Measurements from ENCODE around the gene RGS16. TPM values are rescaled to one million over a fixed set of nuclear protein-coding genes. Genes with fewer than 3 reads are reported as not detected.

The RGS16 gene
- total and polyA plus RNA-seq, 9 of the 15 experiments (the other 6 are each of a cell fraction or from before 2014, with no cell fraction given): 0.07 to 0.55 (median 0.36) TPM

DNA sequence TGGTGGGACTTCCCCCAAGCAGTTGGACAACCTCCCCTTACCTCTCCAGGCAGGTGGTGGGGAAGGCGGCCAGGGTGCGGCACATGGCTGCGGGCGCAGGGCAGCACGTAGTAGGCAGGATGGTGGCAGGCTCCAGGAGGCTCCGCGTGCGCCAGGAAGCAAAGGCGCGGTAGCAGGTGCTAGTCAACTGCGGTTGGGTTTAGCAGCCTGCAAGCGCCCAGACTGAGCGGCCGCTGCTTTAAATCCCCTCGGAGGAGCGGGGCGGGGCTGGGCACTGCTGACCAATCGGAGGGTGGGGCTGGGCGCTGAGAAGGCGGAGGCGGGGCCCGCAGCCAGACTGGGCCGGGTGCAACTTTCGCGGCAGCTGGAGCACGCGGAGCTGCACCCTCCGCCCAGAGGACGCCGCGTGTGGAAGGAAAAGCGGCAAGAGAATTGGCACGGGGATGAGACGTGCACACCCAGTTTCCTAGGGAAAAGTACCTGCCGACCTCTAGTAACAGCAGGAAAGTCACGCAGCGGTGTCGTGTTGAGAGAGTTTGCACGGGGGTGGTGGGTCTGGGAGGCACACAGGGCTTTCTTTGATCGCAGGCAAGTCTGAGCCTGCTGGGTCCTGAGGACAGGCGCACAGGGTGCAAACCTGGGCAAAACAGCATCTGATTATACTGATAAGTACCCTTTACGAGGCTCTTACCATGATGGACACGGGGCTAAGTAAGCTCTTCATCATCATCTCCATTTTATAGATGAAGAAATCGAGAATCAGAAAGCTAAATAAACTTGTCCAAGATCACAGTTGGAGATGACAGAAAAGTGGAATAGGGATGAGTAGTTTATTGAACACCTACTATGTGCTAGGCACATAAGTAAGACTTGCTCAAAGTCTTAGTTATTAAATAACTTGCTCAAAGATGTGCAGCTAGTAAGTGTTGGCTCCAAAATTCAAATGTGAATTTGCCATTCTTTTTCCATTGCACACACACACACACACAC, at the start of gene RGS16 (continued):
- TF ChIP-seq MYBL2 (IDR thresholded peaks at IDR 0.05; ENCODE audit: low read depth) (no peak), MYBL2 (CRISPR knock-in tag; IDR thresholded peaks at IDR 0.05; ENCODE audit: borderline replicate concordance) (no peak; the same call in 1 of the 2 replicates), ZNF561 (CRISPR knock-in tag; conservative IDR thresholded peaks at IDR 0.05) (no peak), NONO (IDR thresholded peaks at IDR 0.05; ENCODE audit: low read depth in 2 of 2, low read length in 1 of 2) (no peak), DIDO1 (tag; IDR thresholded peaks at IDR 0.05; ENCODE audit: low read depth) (no peak), ZNF224 (CRISPR knock-in tag; IDR thresholded peaks at IDR 0.05) (0 out of 2 replicates have a peak, but pooled peaks have one; percentile 59), ESRRB (CRISPR knock-in tag; IDR thresholded peaks at IDR 0.05; ENCODE audit: borderline replicate concordance) (no peak), PRMT5 (CRISPR knock-in tag; IDR thresholded peaks at IDR 0.05) (no peak), SMAD3 (CRISPR knock-in tag; conservative IDR thresholded peaks at IDR 0.05) (no peak), RNF2 (IDR thresholded peaks at IDR 0.05) (peak; percentile 47; the same call in 1 of the 2 replicates), PTTG1 (tag; IDR thresholded peaks at IDR 0.05; ENCODE audit: low read depth) (no peak)
- TF ChIP-seq, protein P1, sequence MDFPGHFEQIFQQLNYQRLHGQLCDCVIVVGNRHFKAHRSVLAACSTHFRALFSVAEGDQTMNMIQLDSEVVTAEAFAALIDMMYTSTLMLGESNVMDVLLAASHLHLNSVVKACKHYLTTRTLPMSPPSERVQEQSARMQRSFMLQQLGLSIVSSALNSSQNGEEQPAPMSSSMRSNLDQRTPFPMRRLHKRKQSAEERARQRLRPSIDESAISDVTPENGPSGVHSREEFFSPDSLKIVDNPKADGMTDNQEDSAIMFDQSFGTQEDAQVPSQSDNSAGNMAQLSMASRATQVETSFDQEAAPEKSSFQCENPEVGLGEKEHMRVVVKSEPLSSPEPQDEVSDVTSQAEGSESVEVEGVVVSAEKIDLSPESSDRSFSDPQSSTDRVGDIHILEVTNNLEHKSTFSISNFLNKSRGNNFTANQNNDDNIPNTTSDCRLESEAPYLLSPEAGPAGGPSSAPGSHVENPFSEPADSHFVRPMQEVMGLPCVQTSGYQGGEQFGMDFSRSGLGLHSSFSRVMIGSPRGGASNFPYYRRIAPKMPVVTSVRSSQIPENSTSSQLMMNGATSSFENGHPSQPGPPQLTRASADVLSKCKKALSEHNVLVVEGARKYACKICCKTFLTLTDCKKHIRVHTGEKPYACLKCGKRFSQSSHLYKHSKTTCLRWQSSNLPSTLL (IDR thresholded peaks at IDR 0.05): no peak
- TF ChIP-seq, protein P2, sequence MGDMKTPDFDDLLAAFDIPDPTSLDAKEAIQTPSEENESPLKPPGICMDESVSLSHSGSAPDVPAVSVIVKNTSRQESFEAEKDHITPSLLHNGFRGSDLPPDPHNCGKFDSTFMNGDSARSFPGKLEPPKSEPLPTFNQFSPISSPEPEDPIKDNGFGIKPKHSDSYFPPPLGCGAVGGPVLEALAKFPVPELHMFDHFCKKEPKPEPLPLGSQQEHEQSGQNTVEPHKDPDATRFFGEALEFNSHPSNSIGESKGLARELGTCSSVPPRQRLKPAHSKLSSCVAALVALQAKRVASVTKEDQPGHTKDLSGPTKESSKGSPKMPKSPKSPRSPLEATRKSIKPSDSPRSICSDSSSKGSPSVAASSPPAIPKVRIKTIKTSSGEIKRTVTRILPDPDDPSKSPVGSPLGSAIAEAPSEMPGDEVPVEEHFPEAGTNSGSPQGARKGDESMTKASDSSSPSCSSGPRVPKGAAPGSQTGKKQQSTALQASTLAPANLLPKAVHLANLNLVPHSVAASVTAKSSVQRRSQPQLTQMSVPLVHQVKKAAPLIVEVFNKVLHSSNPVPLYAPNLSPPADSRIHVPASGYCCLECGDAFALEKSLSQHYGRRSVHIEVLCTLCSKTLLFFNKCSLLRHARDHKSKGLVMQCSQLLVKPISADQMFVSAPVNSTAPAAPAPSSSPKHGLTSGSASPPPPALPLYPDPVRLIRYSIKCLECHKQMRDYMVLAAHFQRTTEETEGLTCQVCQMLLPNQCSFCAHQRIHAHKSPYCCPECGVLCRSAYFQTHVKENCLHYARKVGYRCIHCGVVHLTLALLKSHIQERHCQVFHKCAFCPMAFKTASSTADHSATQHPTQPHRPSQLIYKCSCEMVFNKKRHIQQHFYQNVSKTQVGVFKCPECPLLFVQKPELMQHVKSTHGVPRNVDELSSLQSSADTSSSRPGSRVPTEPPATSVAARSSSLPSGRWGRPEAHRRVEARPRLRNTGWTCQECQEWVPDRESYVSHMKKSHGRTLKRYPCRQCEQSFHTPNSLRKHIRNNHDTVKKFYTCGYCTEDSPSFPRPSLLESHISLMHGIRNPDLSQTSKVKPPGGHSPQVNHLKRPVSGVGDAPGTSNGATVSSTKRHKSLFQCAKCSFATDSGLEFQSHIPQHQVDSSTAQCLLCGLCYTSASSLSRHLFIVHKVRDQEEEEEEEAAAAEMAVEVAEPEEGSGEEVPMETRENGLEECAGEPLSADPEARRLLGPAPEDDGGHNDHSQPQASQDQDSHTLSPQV (IDR thresholded peaks at IDR 0.05): no peak
- TF ChIP-seq, protein P3, sequence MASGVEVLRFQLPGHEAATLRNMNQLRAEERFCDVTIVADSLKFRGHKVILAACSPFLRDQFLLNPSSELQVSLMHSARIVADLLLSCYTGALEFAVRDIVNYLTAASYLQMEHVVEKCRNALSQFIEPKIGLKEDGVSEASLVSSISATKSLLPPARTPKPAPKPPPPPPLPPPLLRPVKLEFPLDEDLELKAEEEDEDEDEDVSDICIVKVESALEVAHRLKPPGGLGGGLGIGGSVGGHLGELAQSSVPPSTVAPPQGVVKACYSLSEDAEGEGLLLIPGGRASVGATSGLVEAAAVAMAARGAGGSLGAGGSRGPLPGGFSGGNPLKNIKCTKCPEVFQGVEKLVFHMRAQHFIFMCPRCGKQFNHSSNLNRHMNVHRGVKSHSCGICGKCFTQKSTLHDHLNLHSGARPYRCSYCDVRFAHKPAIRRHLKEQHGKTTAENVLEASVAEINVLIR (CRISPR knock-in tag; IDR thresholded peaks at IDR 0.05): 0 out of 2 replicates have a peak, but pooled peaks have one; percentile 11

Data from K562 (cell line).